ENCODE data around the gene FRMPD1. TPM values are rescaled to one million over a fixed set of nuclear protein-coding genes. Genes with fewer than 3 reads are reported as not detected.

The FRMPD1 gene
- total and polyA plus RNA-seq, 2 of the 13 experiments (the other 11 are each of a cell fraction or from before 2014, with no cell fraction given), result not detected

DNA sequence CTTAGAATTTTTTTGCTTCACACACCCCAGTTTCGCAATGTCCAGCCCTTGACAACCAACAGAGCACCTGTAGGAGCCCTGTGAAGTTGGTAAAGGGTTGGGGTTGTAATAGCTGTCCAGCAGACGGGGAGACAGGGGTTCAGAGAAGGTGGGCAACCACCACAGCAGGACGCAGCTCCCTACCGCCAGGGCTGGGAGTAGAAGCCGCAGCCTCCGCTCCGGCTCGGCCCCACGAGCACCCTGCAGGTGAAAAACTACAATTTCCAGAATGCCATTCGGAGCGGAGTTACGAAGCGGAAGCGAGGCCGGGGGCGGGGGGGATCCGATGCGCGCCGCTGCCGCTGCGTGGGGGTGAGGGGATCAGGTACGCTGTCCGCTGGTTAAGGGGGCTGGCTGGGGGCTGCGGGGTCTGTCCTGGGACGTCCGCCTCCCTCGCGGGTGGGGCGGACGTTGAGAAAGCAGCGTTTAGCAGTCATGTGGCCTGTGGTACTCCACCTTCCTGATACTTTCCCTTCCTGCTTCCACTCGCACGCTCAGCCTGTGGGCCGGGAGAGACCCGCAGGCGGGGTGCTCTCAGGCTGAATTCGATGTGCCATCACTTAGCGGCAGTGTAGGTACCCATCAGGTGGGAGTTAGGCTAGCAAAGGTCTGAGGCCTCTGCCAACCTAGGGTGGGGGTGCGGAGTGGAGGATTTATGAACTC lies 102.9 kb downstream of the FRMPD1 start, which contains the start of gene TRMT10B (continued):
- TF ChIP-seq EP300 (IDR thresholded peaks at IDR 0.05; ENCODE audit: low read depth in 2 of 2, low read length in 2 of 2) (no peak), EP300 (CRISPR knock-in tag; IDR thresholded peaks at IDR 0.05; ENCODE audit: borderline replicate concordance) (no peak), ZSCAN29 (CRISPR knock-in tag; conservative IDR thresholded peaks at IDR 0.05) (no peak), ZNF709 (CRISPR knock-in tag; IDR thresholded peaks at IDR 0.05) (peak; percentile 37; the same call in 1 of the 2 replicates), IKZF1 (IDR thresholded peaks at IDR 0.05) (no peak), KMT2B (CRISPR knock-in tag; IDR thresholded peaks at IDR 0.05) (peak; percentile 69; the same call in 1 of the 2 replicates), TGIF2 (CRISPR knock-in tag; IDR thresholded peaks at IDR 0.05) (no peak), U2AF2 (IDR thresholded peaks at IDR 0.05; ENCODE audit: low read depth, low read length) (no peak), HOXA9 (CRISPR knock-in tag; IDR thresholded peaks at IDR 0.05; ENCODE audit: borderline replicate concordance) (no peak), GABPB1 (CRISPR knock-in tag; IDR thresholded peaks at IDR 0.05) (peak; percentile 95), CAMTA2 (CRISPR knock-in tag; IDR thresholded peaks at IDR 0.05; ENCODE audit: borderline replicate concordance) (no peak), POLR2A (IDR thresholded peaks at IDR 0.05; ENCODE audit: insufficient read depth in 1 of 2, low read depth in 2 of 2, low read length in 2 of 2) (peak; percentile 48 to 78; a peak in 3 of 4 replicates), ZNF235 (CRISPR knock-in tag; IDR thresholded peaks at IDR 0.05; ENCODE audit: borderline replicate concordance) (peak; percentile 81), NBN (conservative IDR thresholded peaks at IDR 0.05) (no peak), ZNF124 (CRISPR knock-in tag; IDR thresholded peaks at IDR 0.05) (no peak), ZBTB7B (CRISPR knock-in tag; IDR thresholded peaks at IDR 0.05) (0 out of 2 replicates have a peak, but pooled peaks have one; percentile 39), KAT8 (CRISPR knock-in tag; IDR thresholded peaks at IDR 0.05) (peak; percentile 64)
- TF ChIP-seq, protein P1, sequence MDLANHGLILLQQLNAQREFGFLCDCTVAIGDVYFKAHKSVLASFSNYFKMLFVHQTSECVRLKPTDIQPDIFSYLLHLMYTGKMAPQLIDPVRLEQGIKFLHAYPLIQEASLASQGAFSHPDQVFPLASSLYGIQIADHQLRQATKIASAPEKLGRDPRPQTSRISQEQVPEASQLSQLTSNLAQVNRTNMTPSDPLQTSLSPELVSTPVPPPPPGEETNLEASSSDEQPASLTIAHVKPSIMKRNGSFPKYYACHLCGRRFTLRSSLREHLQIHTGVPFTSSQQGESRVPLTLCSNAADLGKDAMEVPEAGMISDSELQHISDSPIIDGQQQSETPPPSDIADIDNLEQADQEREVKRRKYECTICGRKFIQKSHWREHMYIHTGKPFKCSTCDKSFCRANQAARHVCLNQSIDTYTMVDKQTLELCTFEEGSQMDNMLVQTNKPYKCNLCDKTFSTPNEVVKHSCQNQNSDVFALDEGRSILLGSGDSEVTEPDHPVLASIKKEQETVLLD (CRISPR knock-in tag; IDR thresholded peaks at IDR 0.05; ENCODE audit: low read depth), result no peak
- TF ChIP-seq, protein P2, sequence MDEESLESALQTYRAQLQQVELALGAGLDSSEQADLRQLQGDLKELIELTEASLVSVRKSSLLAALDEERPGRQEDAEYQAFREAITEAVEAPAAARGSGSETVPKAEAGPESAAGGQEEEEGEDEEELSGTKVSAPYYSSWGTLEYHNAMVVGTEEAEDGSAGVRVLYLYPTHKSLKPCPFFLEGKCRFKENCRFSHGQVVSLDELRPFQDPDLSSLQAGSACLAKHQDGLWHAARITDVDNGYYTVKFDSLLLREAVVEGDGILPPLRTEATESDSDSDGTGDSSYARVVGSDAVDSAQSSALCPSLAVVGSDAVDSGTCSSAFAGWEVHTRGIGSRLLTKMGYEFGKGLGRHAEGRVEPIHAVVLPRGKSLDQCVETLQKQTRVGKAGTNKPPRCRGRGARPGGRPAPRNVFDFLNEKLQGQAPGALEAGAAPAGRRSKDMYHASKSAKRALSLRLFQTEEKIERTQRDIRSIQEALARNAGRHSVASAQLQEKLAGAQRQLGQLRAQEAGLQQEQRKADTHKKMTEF (CRISPR knock-in tag; IDR thresholded peaks at IDR 0.05), result peak; percentile 19; the same call in 1 of the 2 replicates
- TF ChIP-seq, protein P3, sequence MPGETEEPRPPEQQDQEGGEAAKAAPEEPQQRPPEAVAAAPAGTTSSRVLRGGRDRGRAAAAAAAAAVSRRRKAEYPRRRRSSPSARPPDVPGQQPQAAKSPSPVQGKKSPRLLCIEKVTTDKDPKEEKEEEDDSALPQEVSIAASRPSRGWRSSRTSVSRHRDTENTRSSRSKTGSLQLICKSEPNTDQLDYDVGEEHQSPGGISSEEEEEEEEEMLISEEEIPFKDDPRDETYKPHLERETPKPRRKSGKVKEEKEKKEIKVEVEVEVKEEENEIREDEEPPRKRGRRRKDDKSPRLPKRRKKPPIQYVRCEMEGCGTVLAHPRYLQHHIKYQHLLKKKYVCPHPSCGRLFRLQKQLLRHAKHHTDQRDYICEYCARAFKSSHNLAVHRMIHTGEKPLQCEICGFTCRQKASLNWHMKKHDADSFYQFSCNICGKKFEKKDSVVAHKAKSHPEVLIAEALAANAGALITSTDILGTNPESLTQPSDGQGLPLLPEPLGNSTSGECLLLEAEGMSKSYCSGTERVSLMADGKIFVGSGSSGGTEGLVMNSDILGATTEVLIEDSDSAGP (CRISPR knock-in tag; IDR thresholded peaks at IDR 0.05; ENCODE audit: borderline replicate concordance), result peak; percentile 32; the same call in 1 of the 2 replicates
- TF ChIP-seq, protein P4, sequence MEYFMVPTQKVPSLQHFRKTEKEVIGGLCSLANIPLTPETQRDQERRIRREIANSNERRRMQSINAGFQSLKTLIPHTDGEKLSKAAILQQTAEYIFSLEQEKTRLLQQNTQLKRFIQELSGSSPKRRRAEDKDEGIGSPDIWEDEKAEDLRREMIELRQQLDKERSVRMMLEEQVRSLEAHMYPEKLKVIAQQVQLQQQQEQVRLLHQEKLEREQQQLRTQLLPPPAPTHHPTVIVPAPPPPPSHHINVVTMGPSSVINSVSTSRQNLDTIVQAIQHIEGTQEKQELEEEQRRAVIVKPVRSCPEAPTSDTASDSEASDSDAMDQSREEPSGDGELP (IDR thresholded peaks at IDR 0.05; ENCODE audit: borderline replicate concordance, low read depth), result no peak
- TF ChIP-seq, protein P5, sequence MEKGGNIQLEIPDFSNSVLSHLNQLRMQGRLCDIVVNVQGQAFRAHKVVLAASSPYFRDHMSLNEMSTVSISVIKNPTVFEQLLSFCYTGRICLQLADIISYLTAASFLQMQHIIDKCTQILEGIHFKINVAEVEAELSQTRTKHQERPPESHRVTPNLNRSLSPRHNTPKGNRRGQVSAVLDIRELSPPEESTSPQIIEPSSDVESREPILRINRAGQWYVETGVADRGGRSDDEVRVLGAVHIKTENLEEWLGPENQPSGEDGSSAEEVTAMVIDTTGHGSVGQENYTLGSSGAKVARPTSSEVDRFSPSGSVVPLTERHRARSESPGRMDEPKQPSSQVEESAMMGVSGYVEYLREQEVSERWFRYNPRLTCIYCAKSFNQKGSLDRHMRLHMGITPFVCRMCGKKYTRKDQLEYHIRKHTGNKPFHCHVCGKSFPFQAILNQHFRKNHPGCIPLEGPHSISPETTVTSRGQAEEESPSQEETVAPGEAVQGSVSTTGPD (CRISPR knock-in tag; IDR thresholded peaks at IDR 0.05), result no peak
- TF ChIP-seq, protein P6, sequence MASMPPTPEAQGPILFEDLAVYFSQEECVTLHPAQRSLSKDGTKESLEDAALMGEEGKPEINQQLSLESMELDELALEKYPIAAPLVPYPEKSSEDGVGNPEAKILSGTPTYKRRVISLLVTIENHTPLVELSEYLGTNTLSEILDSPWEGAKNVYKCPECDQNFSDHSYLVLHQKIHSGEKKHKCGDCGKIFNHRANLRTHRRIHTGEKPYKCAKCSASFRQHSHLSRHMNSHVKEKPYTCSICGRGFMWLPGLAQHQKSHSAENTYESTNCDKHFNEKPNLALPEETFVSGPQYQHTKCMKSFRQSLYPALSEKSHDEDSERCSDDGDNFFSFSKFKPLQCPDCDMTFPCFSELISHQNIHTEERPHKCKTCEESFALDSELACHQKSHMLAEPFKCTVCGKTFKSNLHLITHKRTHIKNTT (CRISPR knock-in tag; IDR thresholded peaks at IDR 0.05), result no peak

All from HepG2 (cell line).